ENCODE data around the gene TPP1.

GRCh38 chr11:6566704-6567370 lies 52.4 kb downstream of the TPP1 start:
- TF ChIP-seq GATA2 (IDR thresholded peaks at IDR 0.05; ENCODE audit: low read depth, low read length), result no peak
- no peak for TF ChIP-seq GATA3 (IDR thresholded peaks at IDR 0.05; ENCODE audit: low read depth, low read length)

All from SH-SY5Y (cell line).